Neural progenitor cell (in vitro differentiated cells): ENCODE results near the gene ZSCAN21.

Experiments used
- CTCF ChIP-seq: fragments of 200-600 bp; sonication (generic); IDR thresholded peaks from 2 replicates; pipeline ENCODE4 v1.5.1; 2017; ENCODE audit warnings: antibody characterized with exemption, mild to moderate bottlenecking
- EZH2 ChIP-seq: fragments of 200-600 bp; sonication (generic); IDR thresholded peaks from 2 replicates; pipeline ENCODE4 v1.6.1; 2017; ENCODE audit warnings: antibody characterized with exemption, mild to moderate bottlenecking, moderate library complexity

- TF ChIP-seq CTCF (peak; percentile 4), EZH2 (no peak)
These were observed 4.9 kb upstream of the ZSCAN21 start for GRCh38 chr7:100044718-100045117.
